BJ (cell line): Measurements from ENCODE around the gene TNNC1. TPM values are rescaled to one million over a fixed set of nuclear protein-coding genes. Genes with fewer than 3 reads are reported as not detected.

Source experiments
- CTCF ChIA-PET: fragments of 350-600 bp; formaldehyde crosslinking; extraction: SDS; loops from one replicate; lab custom pipeline; 2021; ENCODE audit warnings: antibody characterized with exemption, inconsistent platforms; lab: Yijun Ruan, JAX
- POLR2A ChIA-PET: fragments of 300-600 bp; sonication (Branson Sonifier 250); formaldehyde crosslinking; extraction: SDS; loops from one replicate; lab custom pipeline; 2021; ENCODE audit warnings: antibody characterized with exemption; lab: Charles Lee
- DNase-seq: peaks from one replicate; pipeline ENCODE4 v3.0.0-alpha.2; 2011; ENCODE audit warnings: low read depth
- H3K27me3 ChIP-seq: 2 replicates; pipeline ENCODE4 v1.6.0; 2011; ENCODE audit warnings: low read length; ENCODE audit not compliant: control insufficient read depth, insufficient read depth
- H3K36me3 ChIP-seq: 2 replicates; pipeline ENCODE4 v1.5.1; 2011; ENCODE audit warnings: low read length; ENCODE audit not compliant: control insufficient read depth, insufficient read depth
- H3K4me3 ChIP-seq: 2 replicates; pipeline ENCODE4 v1.5.1; 2011; ENCODE audit warnings: low read depth, mild to moderate bottlenecking, control low read depth, low read length
- polyA plus RNA-seq: library from polyadenylated mRNA; depleted of rRNA; stranded (reverse); fragments of >200 nt; gene quantifications from 2 replicates; pipeline ENCODE4 v1.2.3, GENCODE V29; 2011
- TF ChIP-seq, protein P1 (sequence below): IDR thresholded peaks from 2 replicates; pipeline ENCODE4 v1.5.1; 2011; ENCODE audit warnings: low read depth, mild to moderate bottlenecking, control low read depth, inconsistent platforms, low read length, moderate library complexity; ENCODE audit not compliant: insufficient read depth

Gene TNNC1
- polyA plus RNA-seq, 1 experiment: 1.7 TPM

DNA sequence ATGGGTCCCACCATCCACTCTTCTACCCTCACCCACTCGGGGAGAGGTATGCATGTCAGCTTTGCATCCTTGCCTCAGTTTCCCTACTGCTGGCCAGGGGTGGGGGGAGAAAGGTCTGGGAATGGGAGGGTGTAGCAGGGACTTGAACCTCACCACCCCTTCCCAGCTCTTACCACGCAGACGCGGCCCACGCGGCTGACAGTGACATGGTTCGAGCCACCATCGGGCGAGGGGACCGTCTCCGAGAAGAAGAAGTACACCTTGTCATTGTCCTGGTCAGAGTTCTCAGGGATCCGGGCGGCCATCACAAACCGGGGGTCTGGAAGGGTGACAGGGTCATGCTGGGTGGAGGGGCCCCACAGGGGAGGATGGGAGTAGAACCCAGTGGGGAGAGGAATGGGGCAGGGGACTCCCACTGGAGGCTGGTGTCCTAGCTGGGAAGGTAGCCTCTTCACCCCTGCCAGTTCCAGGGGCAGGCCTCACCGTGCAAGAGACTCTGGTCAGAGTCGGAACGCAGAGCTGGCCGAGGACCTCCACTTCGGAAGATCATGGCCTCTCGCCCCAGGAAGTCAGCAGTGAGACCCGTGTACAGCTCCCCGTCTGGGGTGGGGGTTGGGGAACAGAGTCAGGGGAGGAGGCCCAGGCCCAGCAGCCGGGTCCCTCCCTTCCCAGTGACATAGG lies 12.6 kb downstream of the TNNC1 start:
- Histone ChIP-seq H3K4me3 (no peak overlapping the region), H3K36me3 (no peaks in the 10 kb centered on the region), H3K27me3 (no peaks in the 10 kb centered on the region)
- ChIA-PET CTCF (interaction anchor here (0.8 to 2.0 kb wide), 4 partner anchors 10 to 29 kb away, joined by 3 to 15 read pairs (median 6); no protein-coding TSS in a partner anchor), POLR2A (no interaction called here)
- no peak for DNase-seq
- TF ChIP-seq, protein P1, sequence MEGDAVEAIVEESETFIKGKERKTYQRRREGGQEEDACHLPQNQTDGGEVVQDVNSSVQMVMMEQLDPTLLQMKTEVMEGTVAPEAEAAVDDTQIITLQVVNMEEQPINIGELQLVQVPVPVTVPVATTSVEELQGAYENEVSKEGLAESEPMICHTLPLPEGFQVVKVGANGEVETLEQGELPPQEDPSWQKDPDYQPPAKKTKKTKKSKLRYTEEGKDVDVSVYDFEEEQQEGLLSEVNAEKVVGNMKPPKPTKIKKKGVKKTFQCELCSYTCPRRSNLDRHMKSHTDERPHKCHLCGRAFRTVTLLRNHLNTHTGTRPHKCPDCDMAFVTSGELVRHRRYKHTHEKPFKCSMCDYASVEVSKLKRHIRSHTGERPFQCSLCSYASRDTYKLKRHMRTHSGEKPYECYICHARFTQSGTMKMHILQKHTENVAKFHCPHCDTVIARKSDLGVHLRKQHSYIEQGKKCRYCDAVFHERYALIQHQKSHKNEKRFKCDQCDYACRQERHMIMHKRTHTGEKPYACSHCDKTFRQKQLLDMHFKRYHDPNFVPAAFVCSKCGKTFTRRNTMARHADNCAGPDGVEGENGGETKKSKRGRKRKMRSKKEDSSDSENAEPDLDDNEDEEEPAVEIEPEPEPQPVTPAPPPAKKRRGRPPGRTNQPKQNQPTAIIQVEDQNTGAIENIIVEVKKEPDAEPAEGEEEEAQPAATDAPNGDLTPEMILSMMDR: no peak

DNA sequence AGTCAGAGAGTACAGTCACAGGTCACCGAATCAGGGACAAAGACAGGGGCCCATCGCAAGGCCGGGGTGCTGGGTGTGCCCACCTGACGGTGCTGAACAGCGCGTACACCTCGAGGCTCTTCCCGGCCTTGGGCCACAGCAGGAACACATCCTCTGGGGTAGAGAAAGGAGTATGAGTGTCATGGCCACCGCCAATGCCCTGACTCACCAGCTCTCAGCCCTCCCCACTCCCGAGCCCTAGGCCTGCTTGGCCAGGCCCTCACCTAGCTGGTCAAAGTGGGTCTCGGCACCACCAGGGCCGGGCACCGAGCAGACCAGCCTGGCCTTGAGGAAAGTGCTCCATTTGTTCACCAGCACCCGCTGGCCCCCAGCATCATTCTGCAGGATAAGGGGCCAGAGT lies 13.2 kb downstream of the TNNC1 start:
- CTCF ChIA-PET: interaction anchor here (1.7 to 2.0 kb wide), 2 partner anchors 12 to 28 kb away, joined by 7 to 15 read pairs; no protein-coding TSS in a partner anchor
- no peak for DNase-seq

DNA sequence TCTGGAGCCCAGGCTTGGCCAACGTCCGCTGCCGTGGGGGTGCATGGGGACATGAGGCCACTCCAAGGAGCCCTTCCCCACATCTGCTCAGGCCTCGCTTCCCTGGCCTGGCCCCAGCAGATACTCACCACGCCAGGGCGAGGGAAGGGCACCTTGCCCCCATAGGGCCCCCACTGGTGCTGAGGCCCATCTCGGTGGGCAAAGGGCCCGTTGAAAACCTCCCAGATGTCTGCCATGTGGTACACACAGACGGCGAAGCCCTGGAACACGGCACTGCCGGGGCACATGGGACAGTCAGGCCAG lies 13.6 kb downstream of the TNNC1 start:
- TF ChIP-seq, protein P1: no peak
- Histone ChIP-seq H3K27me3 (no peaks in the 10 kb centered on the region), H3K36me3 (no peaks in the 10 kb centered on the region), H3K4me3 (no peak overlapping the region)
- CTCF ChIA-PET: interaction anchor here (1.5 to 2.0 kb wide), 3 partner anchors 12 to 28 kb away, joined by 4 to 15 read pairs (median 7); no protein-coding TSS in a partner anchor
- no peak for DNase-seq
- POLR2A ChIA-PET: no interaction called here

More for the DNA sequence above, 13.2 kb downstream of the TNNC1 start:
- Histone ChIP-seq H3K27me3 (no peaks in the 10 kb centered on the region), H3K36me3 (no peaks in the 10 kb centered on the region), H3K4me3 (no peak overlapping the region)
- POLR2A ChIA-PET: no interaction called here
- TF ChIP-seq, protein P1: no peak

DNA sequence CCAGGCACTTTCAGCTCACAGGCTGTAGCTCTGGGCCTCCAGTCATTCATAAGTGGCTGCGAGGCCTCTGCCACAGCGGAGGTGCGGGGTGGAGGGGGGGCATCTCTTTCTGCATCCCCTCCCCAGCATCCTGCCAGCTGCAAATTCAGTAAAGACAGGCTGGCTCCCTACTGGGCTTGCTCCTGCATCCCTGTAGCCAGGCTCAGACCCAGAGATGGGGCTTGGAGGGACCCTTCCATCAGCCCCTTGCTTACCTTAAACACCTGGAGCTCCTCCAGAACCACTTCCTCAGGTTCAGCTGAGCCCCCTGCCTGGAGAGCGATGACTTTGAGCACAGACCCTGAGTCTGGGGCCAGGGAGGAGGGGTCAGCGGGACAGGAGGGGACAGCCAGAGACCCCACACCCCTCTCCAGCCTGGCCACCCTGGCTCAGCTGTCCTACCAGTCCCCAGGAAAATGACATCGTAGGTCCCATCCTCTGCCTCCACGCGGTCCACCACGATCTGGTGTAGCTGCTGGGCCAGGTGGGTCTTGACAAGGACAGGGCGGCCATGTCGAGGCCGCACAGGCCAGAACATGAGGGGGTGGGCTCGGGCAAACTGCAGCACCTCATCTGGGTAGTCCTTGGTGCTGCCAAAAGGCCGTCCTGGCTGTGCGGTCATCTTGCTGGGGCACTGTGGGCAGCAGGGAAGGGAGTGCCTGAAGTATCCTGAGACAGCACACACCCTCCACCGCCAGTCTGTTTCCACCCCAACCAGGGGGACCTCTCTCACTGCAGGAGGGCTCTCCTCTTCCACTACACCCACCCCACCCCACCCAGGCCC lies 14.2 kb downstream of the TNNC1 start:
- no peaks in the 10 kb centered on the region for H3K36me3 ChIP-seq
- no peak overlapping the region for H3K4me3 ChIP-seq
- TF ChIP-seq, protein P1: no peak
- peaks cover 3% of the 10 kb centered on the region; the same call in 1 of the 2 replicates for H3K27me3 ChIP-seq
- POLR2A ChIA-PET: no interaction called here
- DNase-seq: no peak
- CTCF ChIA-PET: interaction anchor here (1.0 to 16.0 kb wide), 5 partner anchors 9 to 32 kb away, joined by 3 to 445 read pairs (median 4); partner anchors contain the start of genes SEMA3G and TNNC1
